Thoracic aorta (tissue), 2 donors: ENCODE data around the gene FRMD6. TPM values are rescaled to one million over a fixed set of nuclear protein-coding genes. Genes with fewer than 3 reads are reported as not detected.
A peak's percentile ranks its signal among the peaks of the same experiment; 100 is the strongest.

ENCODE experiments used
- ATAC-seq: fragments of 150-250 bp; one replicate; pipeline ENCODE4 v1.8.0; 2017; ENCODE audit warnings: low read depth; ENCODE audit not compliant: insufficient number of reproducible peaks, low FRiP score
- DNase-seq: peaks from one replicate; pipeline ENCODE4 v3.0.0-alpha.2; 2020; ENCODE audit warnings: low spot score
- H3K27ac ChIP-seq, 2 donors: fragments of 200-600 bp; sonication (generic); 1 replicate in 1 of 2; 2 replicates in 1 of 2; pipeline ENCODE4 v1.5.1; 2016; ENCODE audit warnings: mild to moderate bottlenecking in 2 of 2, moderate library complexity in 2 of 2
- H3K27me3 ChIP-seq: fragments of 200-600 bp; sonication (generic); replicated peaks from 2 replicates; pipeline ENCODE4 v1.6.0; 2016; ENCODE audit warnings: mild to moderate bottlenecking; ENCODE audit not compliant: insufficient read depth
- H3K36me3 ChIP-seq: fragments of 200-600 bp; sonication (generic); one replicate; pipeline ENCODE4 v1.5.1; 2016
- H3K4me1 ChIP-seq, 2 donors: fragments of 200-600 bp; sonication (generic); 1 replicate in 1 of 2; 2 replicates in 1 of 2; pipeline versions ENCODE4 v1.5.1 to v1.6.0; 2016; ENCODE audit warnings: low read depth in 2 of 2, mild to moderate bottlenecking in 1 of 2; ENCODE audit not compliant: control insufficient read depth in 1 of 2
- H3K4me3 ChIP-seq: fragments of 200-600 bp; sonication (generic); 2 replicates; pipeline ENCODE4 v1.5.1; 2016; ENCODE audit warnings: mild to moderate bottlenecking
- H3K9me3 ChIP-seq: fragments of 200-600 bp; sonication (generic); 2 replicates; pipeline ENCODE4 v1.5.1; 2016
- CTCF ChIP-seq: fragments of 200-600 bp; sonication (generic); IDR thresholded peaks from one replicate; pipeline ENCODE4 v1.5.1; 2019; ENCODE audit warnings: antibody characterized with exemption
- total RNA-seq, 2 donors: library from RNA; depleted of rRNA; stranded (reverse); fragments of >200 nt; gene quantifications; one replicate each; pipeline versions ENCODE4 v1.1.0 to v1.2.3, GENCODE V29; 2016

The FRMD6 gene
- total RNA-seq, 2 donors from 2014 or later: 72.3 to 79.6 TPM

- H3K4me3 ChIP-seq: peak overlapping the region; percentile 99
- H3K27ac ChIP-seq: peak overlapping the region; percentile 88 to 94
- DNase-seq (no peak), ATAC-seq (no peak)
- TF ChIP-seq CTCF: no peak
- peaks cover 10 to 62% of the 10 kb centered on the region in 2 donors for H3K4me1 ChIP-seq
- H3K9me3 ChIP-seq: no peaks in the 10 kb centered on the region
- no peaks in the 10 kb centered on the region for H3K36me3 ChIP-seq
- no peaks in the 10 kb centered on the region for H3K27me3 ChIP-seq
Observed at GRCh38 chr14:51654533-51654845, 2.8 kb downstream of the FRMD6 start.

- Histone ChIP-seq H3K9me3 (no peaks in the 10 kb centered on the region), H3K4me3 (no peak overlapping the region), H3K4me1 (peaks cover 4 to 62% of the 10 kb centered on the region in 2 donors), H3K27ac (no peak overlapping the region), H3K36me3 (no peaks in the 10 kb centered on the region), H3K27me3 (no peaks in the 10 kb centered on the region)
- ATAC-seq (no peak), DNase-seq (no peak)
- TF ChIP-seq CTCF: no peak
Observed at GRCh38 chr14:51657762-51658161, 6.1 kb downstream of the FRMD6 start.

- Histone ChIP-seq H3K36me3 (no peaks in the 10 kb centered on the region), H3K9me3 (no peaks in the 10 kb centered on the region), H3K27ac (no peak overlapping the region), H3K4me3 (no peak overlapping the region), H3K4me1 (peaks cover 4 to 62% of the 10 kb centered on the region in 2 donors), H3K27me3 (no peaks in the 10 kb centered on the region)
- DNase-seq (no peak), ATAC-seq (no peak)
- no peak for TF ChIP-seq CTCF
Observed at GRCh38 chr14:51658441-51659173, 6.9 kb downstream of the FRMD6 start.

- Histone ChIP-seq H3K36me3 (no peaks in the 10 kb centered on the region), H3K27me3 (no peaks in the 10 kb centered on the region), H3K27ac (no peak overlapping the region), H3K4me3 (no peak overlapping the region), H3K4me1 (peaks cover 4 to 50% of the 10 kb centered on the region in 2 donors), H3K9me3 (no peaks in the 10 kb centered on the region)
- DNase-seq (no peak), ATAC-seq (no peak)
- no peak for TF ChIP-seq CTCF
Observed at GRCh38 chr14:51660741-51661140, 9.0 kb downstream of the FRMD6 start.

GRCh38 chr14:51661504-51661903 lies 9.8 kb downstream of the FRMD6 start:
- no peaks in the 10 kb centered on the region for H3K36me3 ChIP-seq
- ATAC-seq (no peak), DNase-seq (no peak)
- no peak overlapping the region for H3K4me3 ChIP-seq
- H3K4me1 ChIP-seq: peaks cover 6 to 50% of the 10 kb centered on the region in 2 donors
- no peaks in the 10 kb centered on the region for H3K9me3 ChIP-seq
- no peaks in the 10 kb centered on the region for H3K27me3 ChIP-seq
- no peak overlapping the region for H3K27ac ChIP-seq
- TF ChIP-seq CTCF: no peak
